ENCODE measurements around the gene MRGPRD. TPM values are rescaled to one million over a fixed set of nuclear protein-coding genes. Genes with fewer than 3 reads are reported as not detected.

The MRGPRD gene, protein sequence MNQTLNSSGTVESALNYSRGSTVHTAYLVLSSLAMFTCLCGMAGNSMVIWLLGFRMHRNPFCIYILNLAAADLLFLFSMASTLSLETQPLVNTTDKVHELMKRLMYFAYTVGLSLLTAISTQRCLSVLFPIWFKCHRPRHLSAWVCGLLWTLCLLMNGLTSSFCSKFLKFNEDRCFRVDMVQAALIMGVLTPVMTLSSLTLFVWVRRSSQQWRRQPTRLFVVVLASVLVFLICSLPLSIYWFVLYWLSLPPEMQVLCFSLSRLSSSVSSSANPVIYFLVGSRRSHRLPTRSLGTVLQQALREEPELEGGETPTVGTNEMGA
- total RNA-seq (2022) (not detected in 2 replicates), Bru-seq, nascent RNA (not detected), BruChase-seq, experiment 1, labeled RNA remaining after a 6-hour chase (not detected), BruChase-seq, experiment 2, labeled RNA remaining after a 2-hour chase (not detected)
- long read RNA-seq, result 0 reads

DNA sequence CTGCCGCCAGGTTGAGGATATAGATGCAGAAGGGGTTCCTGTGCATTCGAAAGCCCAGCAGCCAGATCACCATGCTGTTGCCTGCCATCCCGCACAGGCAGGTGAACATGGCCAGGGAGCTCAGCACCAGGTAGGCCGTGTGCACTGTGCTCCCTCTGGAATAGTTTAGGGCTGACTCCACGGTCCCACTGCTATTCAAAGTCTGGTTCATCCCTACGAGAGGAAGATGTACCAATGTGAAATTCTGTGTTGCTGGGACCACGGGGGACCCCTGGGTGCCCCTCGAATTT, at the start of gene MRGPRD:
Gene MRGPRD (minus strand): TSS at position 211 of the 290 bp plus-strand sequence. CDS start 0 bp downstream, at position 211.
- no peak for DNase-seq
- Mint-ChIP-seq H3K4me3 (ENCODE audit: low read depth, unreplicated experiment) (no peak within 1 kb of the TSS), H3K27ac (ENCODE audit: unreplicated experiment) (no peak within 1 kb of the TSS), H3K36me3 (ENCODE audit: insufficient read depth, unreplicated experiment) (no peaks in the 10 kb centered on the region), H3K4me1 (ENCODE audit: low read depth, unreplicated experiment) (no peaks in the 10 kb centered on the region), H3K27me3 (ENCODE audit: unreplicated experiment) (peaks cover 49% of the 10 kb centered on the region), H3K9me3 (ENCODE audit: low read depth, unreplicated experiment) (peaks cover 3% of the 10 kb centered on the region)
- no TSS peak for BruUV-seq (replicated peaks)
- intact Hi-C loops (cut with micrococcal nuclease; ENCODE audit: unreplicated experiment), result no loop called here
- no peak for TF ChIP-seq CTCF (IDR thresholded peaks at IDR 0.05; ENCODE audit: unreplicated experiment)
- CTCF ChIA-PET, result interaction anchor here (0.5 kb wide), 1 partner anchor 286 kb away, joined by 3 read pairs; no protein-coding TSS in a partner anchor

DNA sequence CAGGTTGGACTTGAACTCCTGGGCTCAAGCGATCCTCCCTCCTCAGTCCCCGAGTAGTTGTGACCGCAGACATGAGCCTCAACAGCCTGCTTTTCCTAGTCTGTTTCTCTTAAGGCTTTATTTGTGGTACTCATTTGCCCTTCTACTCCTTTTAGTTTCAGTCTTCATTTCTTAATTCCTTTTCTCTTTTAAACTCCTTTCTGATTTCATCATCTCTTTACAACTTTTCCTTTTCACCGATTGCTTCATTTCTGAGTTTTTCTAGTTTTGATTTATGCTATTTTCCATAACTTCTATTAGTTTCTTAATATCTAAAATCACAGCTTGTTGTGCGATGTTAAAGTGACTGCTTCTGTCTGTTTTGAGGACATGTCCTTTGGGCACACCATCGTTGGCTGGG, 49.5 kb upstream of the MRGPRD start:
- Mint-ChIP-seq H3K4me1 (ENCODE audit: low read depth, unreplicated experiment) (no peaks in the 10 kb centered on the region), H3K27me3 (ENCODE audit: unreplicated experiment) (peaks cover 42% of the 10 kb centered on the region), H3K36me3 (ENCODE audit: insufficient read depth, unreplicated experiment) (no peaks in the 10 kb centered on the region), H3K4me3 (ENCODE audit: low read depth, unreplicated experiment) (no peak overlapping the region), H3K9me3 (ENCODE audit: low read depth, unreplicated experiment) (no peaks in the 10 kb centered on the region), H3K27ac (ENCODE audit: unreplicated experiment) (no peak overlapping the region)
- CTCF ChIA-PET, result interaction anchor here (1.3 kb wide), 1 partner anchor 19 kb away, joined by 4 read pairs; no protein-coding TSS in a partner anchor
- TF ChIP-seq CTCF (IDR thresholded peaks at IDR 0.05; ENCODE audit: unreplicated experiment), result no peak
- intact Hi-C loops (cut with micrococcal nuclease; ENCODE audit: unreplicated experiment), result no loop called here
- no peak for DNase-seq
- no TSS peak for BruUV-seq (replicated peaks)

GRCh38 chr11:69027704-69028372, 47.1 kb upstream of the MRGPRD start:
- no TSS peak for BruUV-seq (replicated peaks)
- no peak overlapping the region for H3K27ac Mint-ChIP-seq (ENCODE audit: unreplicated experiment)
- no peaks in the 10 kb centered on the region for H3K9me3 Mint-ChIP-seq (ENCODE audit: low read depth, unreplicated experiment)
- H3K4me3 Mint-ChIP-seq (ENCODE audit: low read depth, unreplicated experiment), result no peak overlapping the region
- H3K36me3 Mint-ChIP-seq (ENCODE audit: insufficient read depth, unreplicated experiment), result no peaks in the 10 kb centered on the region
- CTCF ChIA-PET, result no interaction called here
- intact Hi-C loops (cut with micrococcal nuclease; ENCODE audit: unreplicated experiment), result no loop called here
- DNase-seq, result no peak
- TF ChIP-seq CTCF (IDR thresholded peaks at IDR 0.05; ENCODE audit: unreplicated experiment), result no peak
- H3K27me3 Mint-ChIP-seq (ENCODE audit: unreplicated experiment), result peaks cover 25% of the 10 kb centered on the region
- no peaks in the 10 kb centered on the region for H3K4me1 Mint-ChIP-seq (ENCODE audit: low read depth, unreplicated experiment)

- no peak overlapping the region for H3K4me3 Mint-ChIP-seq (ENCODE audit: low read depth, unreplicated experiment)
- CTCF ChIA-PET, result interaction anchor here (0.7 kb wide), 1 partner anchor 27 kb away, joined by 4 read pairs; no protein-coding TSS in a partner anchor
Observed at GRCh38 chr11:69024509-69024908, 43.7 kb upstream of the MRGPRD start.

More at GRCh38 chr11:69024509-69024908, 43.7 kb upstream of the MRGPRD start:
- Mint-ChIP-seq H3K27ac (ENCODE audit: unreplicated experiment) (no peak overlapping the region), H3K9me3 (ENCODE audit: low read depth, unreplicated experiment) (no peaks in the 10 kb centered on the region), H3K4me1 (ENCODE audit: low read depth, unreplicated experiment) (no peaks in the 10 kb centered on the region), H3K36me3 (ENCODE audit: insufficient read depth, unreplicated experiment) (no peaks in the 10 kb centered on the region), H3K27me3 (ENCODE audit: unreplicated experiment) (peaks cover 16% of the 10 kb centered on the region)
- no peak for TF ChIP-seq CTCF (IDR thresholded peaks at IDR 0.05; ENCODE audit: unreplicated experiment)
- intact Hi-C loops (cut with micrococcal nuclease; ENCODE audit: unreplicated experiment), result no loop called here
- BruUV-seq (replicated peaks), result no TSS peak
- no peak for DNase-seq

Measured in Calu3 (cell line).